ENCODE data around the gene VSX2.

GRCh38 chr14:74278080-74278479 is 38.8 kb downstream of the VSX2 start:
- TF ChIP-seq, protein P1, sequence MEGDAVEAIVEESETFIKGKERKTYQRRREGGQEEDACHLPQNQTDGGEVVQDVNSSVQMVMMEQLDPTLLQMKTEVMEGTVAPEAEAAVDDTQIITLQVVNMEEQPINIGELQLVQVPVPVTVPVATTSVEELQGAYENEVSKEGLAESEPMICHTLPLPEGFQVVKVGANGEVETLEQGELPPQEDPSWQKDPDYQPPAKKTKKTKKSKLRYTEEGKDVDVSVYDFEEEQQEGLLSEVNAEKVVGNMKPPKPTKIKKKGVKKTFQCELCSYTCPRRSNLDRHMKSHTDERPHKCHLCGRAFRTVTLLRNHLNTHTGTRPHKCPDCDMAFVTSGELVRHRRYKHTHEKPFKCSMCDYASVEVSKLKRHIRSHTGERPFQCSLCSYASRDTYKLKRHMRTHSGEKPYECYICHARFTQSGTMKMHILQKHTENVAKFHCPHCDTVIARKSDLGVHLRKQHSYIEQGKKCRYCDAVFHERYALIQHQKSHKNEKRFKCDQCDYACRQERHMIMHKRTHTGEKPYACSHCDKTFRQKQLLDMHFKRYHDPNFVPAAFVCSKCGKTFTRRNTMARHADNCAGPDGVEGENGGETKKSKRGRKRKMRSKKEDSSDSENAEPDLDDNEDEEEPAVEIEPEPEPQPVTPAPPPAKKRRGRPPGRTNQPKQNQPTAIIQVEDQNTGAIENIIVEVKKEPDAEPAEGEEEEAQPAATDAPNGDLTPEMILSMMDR (optimal IDR thresholded peaks at IDR 0.05 in 1 of 3, IDR thresholded peaks at IDR 0.05 in 1 of 3, conservative IDR thresholded peaks at IDR 0.05 in 1 of 3; ENCODE audit: extremely low read depth in 1 of 3, insufficient read depth in 2 of 3, low read length in 3 of 3) = no peak
- no peak for TF ChIP-seq EZH2 (IDR thresholded peaks at IDR 0.05; ENCODE audit: low read length)

All from keratinocyte (primary cell).